SK-N-SH (cell line): ENCODE data around the gene CNN2. TPM values are rescaled to one million over a fixed set of nuclear protein-coding genes. Genes with fewer than 3 reads are reported as not detected.

Experiments
- CTCF ChIA-PET: fragments of 300-600, 350-600 bp; formaldehyde crosslinking; extraction: SDS; loops from one replicate; lab custom pipeline; 2021; lab: Yijun Ruan, JAX
- POLR2A ChIA-PET: fragments of 350-600 bp; sonication (Branson Sonifier 250); formaldehyde crosslinking; extraction: SDS; loops from one replicate; lab custom pipeline; 2020; ENCODE audit warnings: antibody characterized with exemption, inconsistent platforms; lab: Yijun Ruan, JAX
- DNase-seq: peaks from one replicate; pipeline ENCODE4 v3.0.0; 2012
- H2AFZ ChIP-seq: fragments of 200-600 bp; sonication (generic); 2 replicates; pipeline ENCODE4 v1.8.1; 2016; ENCODE audit warnings: antibody characterized with exemption, mild to moderate bottlenecking, low read depth
- H3F3A ChIP-seq: fragments of 200-600 bp; sonication (generic); replicated peaks from 2 replicates; pipeline ENCODE3; 2016; ENCODE audit warnings: antibody characterized with exemption, mild to moderate bottlenecking; ENCODE audit not compliant: insufficient read depth
- H3K27ac ChIP-seq, 2 experiments: fragments of 200-500 bp in 1 of 2; fragments of 200-600 bp in 1 of 2; sonication (Bioruptor generic) in 1 of 2; sonication (generic), shearing (Covaris generic) in 1 of 2; 2 replicates each; pipeline versions ENCODE4 v1.5.1 to v1.6.1; 2014 to 2016; ENCODE audit warnings: low read depth in 2 of 2, inconsistent platforms in 1 of 2, low read length in 1 of 2, mild to moderate bottlenecking in 1 of 2, mixed read lengths in 1 of 2
- H3K27me3 ChIP-seq: fragments of 200-600 bp; sonication (generic), shearing (Covaris generic); 2 replicates; pipeline ENCODE4 v1.6.1; 2016; ENCODE audit warnings: mixed run types; ENCODE audit not compliant: insufficient read depth
- H3K36me3 ChIP-seq, 2 experiments: fragments of 200-500 bp in 1 of 2; fragments of 200-600 bp in 1 of 2; sonication (Bioruptor generic) in 1 of 2; sonication (generic) in 1 of 2; replicated peaks in 1 of 2; 2 replicates each; pipeline versions ENCODE3 to v1.5.1; 2014 to 2016; ENCODE audit warnings: low read length in 1 of 2, mild to moderate bottlenecking in 1 of 2; ENCODE audit not compliant: insufficient read depth in 2 of 2, control insufficient read depth in 1 of 2
- H3K4me1 ChIP-seq, 2 experiments: fragments of 200-500 bp in 1 of 2; fragments of 200-600 bp in 1 of 2; sonication (Bioruptor generic) in 1 of 2; sonication (generic), shearing (Covaris generic) in 1 of 2; 2 replicates each; pipeline versions ENCODE4 v1.5.1 to v1.6.1; 2014 to 2016; ENCODE audit warnings: low read depth in 1 of 2, low read length in 1 of 2, mixed run types in 1 of 2; ENCODE audit not compliant: insufficient read depth in 2 of 2, control insufficient read depth in 1 of 2
- H3K4me2 ChIP-seq: fragments of 200-600 bp; sonication (generic), shearing (Covaris generic); 2 replicates; pipeline ENCODE4 v1.6.1; 2017; ENCODE audit warnings: mixed run types
- H3K4me3 ChIP-seq, 2 experiments: fragments of 200-500 bp in 1 of 2; fragments of 200-600 bp in 1 of 2; sonication (Bioruptor generic) in 1 of 2; sonication (generic), shearing (Covaris generic) in 1 of 2; 2 replicates each; pipeline versions ENCODE4 v1.5.1 to v1.8.1; 2014 to 2016; ENCODE audit warnings: low read depth in 2 of 2, inconsistent platforms in 1 of 2, low read length in 1 of 2, mild to moderate bottlenecking in 1 of 2, mixed read lengths in 1 of 2, moderate library complexity in 1 of 2
- H3K79me2 ChIP-seq: fragments of 200-600 bp; sonication (generic); 2 replicates; pipeline ENCODE4 v1.8.1; 2017; ENCODE audit warnings: mild to moderate bottlenecking; ENCODE audit not compliant: insufficient read depth
- H3K9ac ChIP-seq: fragments of 200-600 bp; sonication (generic); 2 replicates; pipeline ENCODE4 v1.6.1; 2017; ENCODE audit warnings: mixed run types
- H3K9me2 ChIP-seq: fragments of 200-600 bp; sonication (generic); 2 replicates; pipeline ENCODE4 v1.6.1; 2017; ENCODE audit warnings: mixed run types
- H3K9me3 ChIP-seq: fragments of 200-600 bp; sonication (generic); 2 replicates; pipeline ENCODE4 v1.6.1; 2017; ENCODE audit warnings: mixed run types, mild to moderate bottlenecking, moderate library complexity
- H4K20me1 ChIP-seq: fragments of 200-600 bp; sonication (generic); 2 replicates; pipeline ENCODE4 v1.6.1; 2017; ENCODE audit warnings: mild to moderate bottlenecking, mixed run types; ENCODE audit not compliant: insufficient read depth
- FOXM1 ChIP-seq: IDR thresholded peaks from 2 replicates; pipeline ENCODE4 v1.4.0; 2012; ENCODE audit warnings: low read depth, mild to moderate bottlenecking
- GABPA ChIP-seq: IDR thresholded peaks from 2 replicates; pipeline ENCODE4 v1.4.0; 2012; ENCODE audit warnings: low read depth, mild to moderate bottlenecking
- GATA2 ChIP-seq: sonication (generic); formaldehyde crosslinking; IDR thresholded peaks from 2 replicates; pipeline ENCODE4 v1.5.0; 2020; ENCODE audit warnings: mild to moderate bottlenecking, missing genetic modification reagents
- RAD21 ChIP-seq: IDR thresholded peaks from 2 replicates; pipeline ENCODE4 v1.6.1; 2012; ENCODE audit warnings: mild to moderate bottlenecking, low read length
- RXRA ChIP-seq: IDR thresholded peaks from 2 replicates; pipeline ENCODE4 v1.4.0; 2012; ENCODE audit warnings: low read depth, mild to moderate bottlenecking, borderline replicate concordance
- WGBS: methylation state at CpG from one replicate; pipeline ENCODE4 v1.1.6; 2017; ENCODE audit warnings: low lambda C conversion rate; 5-methylcytosine and 5-hydroxymethylcytosine counted together
- polyA plus RNA-seq, 3 experiments: library from polyadenylated mRNA; depleted of rRNA; stranded (reverse); fragments of >200 nt; gene quantifications; 2 replicates each; pipeline ENCODE4 v1.2.3, GENCODE V29; 2012
- TF ChIP-seq, protein P1 (sequence below): IDR thresholded peaks from 2 replicates; pipeline ENCODE4 v1.6.1; 2012; ENCODE audit warnings: mild to moderate bottlenecking, low read depth, low read length, moderate library complexity
- TF ChIP-seq, protein P2 (sequence below): fragments of 150-350 bp; IDR thresholded peaks from 2 replicates; pipeline ENCODE4 v1.6.1; 2016; ENCODE audit warnings: mild to moderate bottlenecking, low read depth, low read length

The CNN2 gene
- polyA plus RNA-seq, 1 of the 3 experiments (the other 2 are of a cell fraction), result 279 TPM

- POLR2A ChIA-PET, result no interaction called here
These were observed 41.9 kb downstream of the CNN2 start for GRCh38 chr19:1068009-1069001.

More at GRCh38 chr19:1068009-1069001, 41.9 kb downstream of the CNN2 start:
- Histone ChIP-seq H3K4me2 (no peak overlapping the region), H4K20me1 (no peaks in the 10 kb centered on the region), H2AFZ (no peak overlapping the region), H3K27ac (no peak overlapping the region), H3F3A (peaks cover 22% of the 10 kb centered on the region), H3K4me3 (no peak overlapping the region), H3K36me3 (no peaks in the 10 kb centered on the region), H3K27me3 (peaks cover 37% of the 10 kb centered on the region), H3K4me1 (peaks cover 0 to 20% of the 10 kb centered on the region in 2 experiments; a peak in 1 of 4 replicates), H3K9ac (no peak overlapping the region), H3K79me2 (no peaks in the 10 kb centered on the region), H3K9me3 (no peaks in the 10 kb centered on the region)
- CTCF ChIA-PET, result interaction anchor here (0.6 to 3.2 kb wide), 3 partner anchors 15 to 45 kb away, joined by 3 to 13 read pairs (median 5); no protein-coding TSS in a partner anchor
- DNase-seq, result no peak
- WGBS, result 47% methylated on average over 17 of the region's 45 CpGs
- TF ChIP-seq GATA2 (CRISPR knock-in tag) (no peak), GABPA (no peak), RXRA (no peak), RAD21 (no peak), FOXM1 (no peak)
- TF ChIP-seq, protein P1, sequence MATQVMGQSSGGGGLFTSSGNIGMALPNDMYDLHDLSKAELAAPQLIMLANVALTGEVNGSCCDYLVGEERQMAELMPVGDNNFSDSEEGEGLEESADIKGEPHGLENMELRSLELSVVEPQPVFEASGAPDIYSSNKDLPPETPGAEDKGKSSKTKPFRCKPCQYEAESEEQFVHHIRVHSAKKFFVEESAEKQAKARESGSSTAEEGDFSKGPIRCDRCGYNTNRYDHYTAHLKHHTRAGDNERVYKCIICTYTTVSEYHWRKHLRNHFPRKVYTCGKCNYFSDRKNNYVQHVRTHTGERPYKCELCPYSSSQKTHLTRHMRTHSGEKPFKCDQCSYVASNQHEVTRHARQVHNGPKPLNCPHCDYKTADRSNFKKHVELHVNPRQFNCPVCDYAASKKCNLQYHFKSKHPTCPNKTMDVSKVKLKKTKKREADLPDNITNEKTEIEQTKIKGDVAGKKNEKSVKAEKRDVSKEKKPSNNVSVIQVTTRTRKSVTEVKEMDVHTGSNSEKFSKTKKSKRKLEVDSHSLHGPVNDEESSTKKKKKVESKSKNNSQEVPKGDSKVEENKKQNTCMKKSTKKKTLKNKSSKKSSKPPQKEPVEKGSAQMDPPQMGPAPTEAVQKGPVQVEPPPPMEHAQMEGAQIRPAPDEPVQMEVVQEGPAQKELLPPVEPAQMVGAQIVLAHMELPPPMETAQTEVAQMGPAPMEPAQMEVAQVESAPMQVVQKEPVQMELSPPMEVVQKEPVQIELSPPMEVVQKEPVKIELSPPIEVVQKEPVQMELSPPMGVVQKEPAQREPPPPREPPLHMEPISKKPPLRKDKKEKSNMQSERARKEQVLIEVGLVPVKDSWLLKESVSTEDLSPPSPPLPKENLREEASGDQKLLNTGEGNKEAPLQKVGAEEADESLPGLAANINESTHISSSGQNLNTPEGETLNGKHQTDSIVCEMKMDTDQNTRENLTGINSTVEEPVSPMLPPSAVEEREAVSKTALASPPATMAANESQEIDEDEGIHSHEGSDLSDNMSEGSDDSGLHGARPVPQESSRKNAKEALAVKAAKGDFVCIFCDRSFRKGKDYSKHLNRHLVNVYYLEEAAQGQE, result no peak
- TF ChIP-seq, protein P2, sequence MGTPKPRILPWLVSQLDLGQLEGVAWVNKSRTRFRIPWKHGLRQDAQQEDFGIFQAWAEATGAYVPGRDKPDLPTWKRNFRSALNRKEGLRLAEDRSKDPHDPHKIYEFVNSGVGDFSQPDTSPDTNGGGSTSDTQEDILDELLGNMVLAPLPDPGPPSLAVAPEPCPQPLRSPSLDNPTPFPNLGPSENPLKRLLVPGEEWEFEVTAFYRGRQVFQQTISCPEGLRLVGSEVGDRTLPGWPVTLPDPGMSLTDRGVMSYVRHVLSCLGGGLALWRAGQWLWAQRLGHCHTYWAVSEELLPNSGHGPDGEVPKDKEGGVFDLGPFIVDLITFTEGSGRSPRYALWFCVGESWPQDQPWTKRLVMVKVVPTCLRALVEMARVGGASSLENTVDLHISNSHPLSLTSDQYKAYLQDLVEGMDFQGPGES, result no peak
- TF ChIP-seq, all 33 proteins: peak for 0
- no peaks in the 10 kb centered on the region for H3K9me2 ChIP-seq
